Stimulated activated CD8-positive, alpha-beta memory T cell treated with anti-CD3 and anti-CD28 coated beads, Interleukin-2, amount 100 ng/mL, for 48 hours (primary cell): ENCODE measurements around the gene LRRC59.
A peak's percentile ranks its signal among the peaks of the same experiment; 100 is the strongest.
"Not testable (repeated sequence)": the region's sequence is repeated elsewhere in the genome, so short reads cannot be mapped to it uniquely, and the experiment has no call there.

ENCODE experiments used
- DNase-seq, 2 donors: peaks; one replicate each; pipeline ENCODE4 v3.0.0-alpha.2; 2020; ENCODE audit warnings: low read depth in 2 of 2

LRRC59 gene

DNA sequence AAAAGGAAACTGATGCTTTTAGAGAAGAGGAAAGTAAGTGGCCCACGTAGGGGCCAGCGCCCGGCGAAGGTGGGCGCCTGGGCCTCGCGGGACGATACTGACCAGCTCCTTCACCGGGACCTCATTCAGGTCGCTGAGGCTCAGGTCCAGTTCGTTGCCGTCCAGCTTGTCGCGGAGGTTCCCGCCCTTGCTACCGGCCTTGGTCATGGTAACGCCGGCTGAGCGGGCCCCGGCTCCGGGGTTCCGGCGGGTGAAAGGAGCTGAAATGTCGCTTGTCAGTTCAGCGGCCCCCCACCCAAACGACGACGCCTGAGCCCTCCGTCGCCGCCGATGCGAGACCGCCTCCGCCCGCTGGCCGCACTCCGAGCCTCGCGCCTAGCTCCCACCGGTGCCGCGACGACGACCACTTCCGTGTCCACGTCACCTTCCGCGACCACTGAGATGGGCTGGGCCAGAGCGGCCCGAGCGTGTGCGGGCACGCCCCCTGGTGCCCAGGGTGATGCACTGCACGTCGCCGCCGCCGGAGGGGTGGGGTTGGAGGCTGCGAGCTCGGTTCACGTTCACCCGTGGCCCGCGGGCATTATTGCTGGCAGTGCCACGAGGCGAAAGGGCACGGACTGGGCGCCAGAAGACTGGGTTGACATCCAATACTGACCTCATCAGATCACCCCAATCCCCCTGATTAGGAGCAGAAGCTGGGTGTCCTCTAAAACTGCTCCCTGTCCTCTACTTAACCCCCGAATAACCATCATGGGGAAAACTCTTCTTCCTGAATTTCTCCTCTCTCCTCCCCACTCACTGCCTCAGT, at the start of gene LRRC59:
Gene LRRC59, minus strand, starts transcription at position 413 of the 808 bp plus-strand sequence. Its CDS starts 206 bp downstream, at position 207.
- DNase-seq: peak; percentile 87 to 91

DNA sequence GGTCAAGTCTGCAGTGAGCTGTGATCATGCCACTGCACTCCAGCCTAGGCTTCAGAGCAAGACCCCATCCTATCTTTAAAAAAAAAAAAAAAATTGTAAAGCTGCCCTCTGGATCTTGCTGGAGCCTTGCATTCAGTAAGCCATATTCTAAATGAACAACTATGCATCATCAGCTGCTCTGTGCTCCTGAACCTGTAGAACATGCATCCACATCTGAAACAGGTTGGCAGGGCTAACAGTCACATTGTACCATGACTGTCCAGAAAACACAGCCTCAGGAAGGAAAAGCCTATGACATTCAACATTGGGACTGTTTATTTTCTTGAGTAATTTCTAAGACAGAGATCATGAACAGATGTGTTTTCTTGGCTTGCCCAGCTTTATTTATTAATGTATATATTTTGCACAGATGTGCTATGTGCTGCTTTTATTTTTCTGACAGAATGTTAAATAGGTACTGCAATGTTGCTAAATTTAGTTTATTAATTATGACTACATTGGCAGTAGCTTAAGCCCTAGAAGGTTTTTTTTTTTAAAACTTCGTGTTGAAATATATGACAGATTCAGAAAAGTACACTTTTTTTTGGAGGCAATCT, 48.5 kb upstream of the LRRC59 start:
- DNase-seq: no peak

DNA sequence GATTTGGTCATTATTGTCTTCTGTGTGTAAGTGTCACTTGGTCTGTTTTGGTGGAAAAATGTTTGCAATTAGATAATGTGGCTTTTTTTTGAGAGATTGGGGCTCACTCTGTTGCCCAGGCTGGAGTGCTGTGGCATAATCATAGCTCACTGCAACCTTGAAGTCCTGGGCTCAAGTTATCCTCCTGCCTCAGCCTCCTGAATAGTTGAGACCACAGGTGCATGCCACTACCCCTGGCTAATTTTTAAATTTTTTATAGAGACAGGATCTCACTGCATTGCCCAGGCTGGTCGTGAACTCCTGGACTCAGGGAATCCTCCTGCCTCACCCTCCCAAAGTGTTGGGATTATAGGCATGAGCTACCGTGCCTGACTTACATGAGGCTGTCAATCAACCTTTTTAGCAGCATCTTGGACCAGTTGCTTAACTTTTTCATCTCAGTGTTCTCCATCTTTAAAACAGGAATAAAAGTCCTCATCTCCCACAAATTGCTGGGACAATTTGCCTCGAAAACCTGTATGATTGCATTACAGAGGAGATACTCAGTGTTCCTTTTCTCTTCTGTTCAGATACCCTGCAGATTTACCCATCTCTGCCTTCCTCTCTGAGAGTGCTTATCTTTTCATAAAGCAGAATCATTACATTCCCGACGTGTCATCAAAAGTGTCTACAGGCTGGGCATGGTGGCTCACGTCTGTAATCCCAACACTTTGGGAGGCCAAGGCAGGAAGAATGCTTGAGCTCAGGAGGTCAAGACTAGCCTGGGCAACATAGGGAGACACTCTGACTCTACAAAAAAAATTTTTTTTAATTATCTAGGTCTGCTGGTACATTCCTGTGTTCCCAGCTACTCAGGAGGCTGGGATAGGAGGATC, 47.8 kb upstream of the LRRC59 start:
- DNase-seq: no peak

DNA sequence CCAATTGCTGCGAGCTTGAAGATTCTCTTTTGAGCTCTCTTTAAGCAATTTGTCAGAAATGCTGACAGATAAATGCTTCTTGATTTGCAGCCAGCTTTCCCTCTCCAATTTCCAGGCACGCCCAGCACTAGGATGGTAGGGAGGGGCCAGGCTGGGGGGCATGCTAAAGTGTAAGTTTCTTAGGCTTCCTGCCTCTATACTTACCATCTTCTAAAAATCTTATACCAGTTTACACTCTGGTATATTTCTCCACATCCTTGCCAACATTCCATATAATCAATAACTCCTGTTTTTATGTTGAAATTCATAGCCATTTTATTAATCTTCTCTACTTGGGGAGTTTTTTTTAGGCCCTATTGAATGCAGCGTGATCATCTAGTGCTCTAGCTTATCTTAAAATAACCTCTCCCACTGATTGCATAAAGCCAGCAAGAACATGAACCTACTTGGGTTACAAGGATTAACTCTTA, 46.2 kb upstream of the LRRC59 start:
- DNase-seq: no peak

DNA sequence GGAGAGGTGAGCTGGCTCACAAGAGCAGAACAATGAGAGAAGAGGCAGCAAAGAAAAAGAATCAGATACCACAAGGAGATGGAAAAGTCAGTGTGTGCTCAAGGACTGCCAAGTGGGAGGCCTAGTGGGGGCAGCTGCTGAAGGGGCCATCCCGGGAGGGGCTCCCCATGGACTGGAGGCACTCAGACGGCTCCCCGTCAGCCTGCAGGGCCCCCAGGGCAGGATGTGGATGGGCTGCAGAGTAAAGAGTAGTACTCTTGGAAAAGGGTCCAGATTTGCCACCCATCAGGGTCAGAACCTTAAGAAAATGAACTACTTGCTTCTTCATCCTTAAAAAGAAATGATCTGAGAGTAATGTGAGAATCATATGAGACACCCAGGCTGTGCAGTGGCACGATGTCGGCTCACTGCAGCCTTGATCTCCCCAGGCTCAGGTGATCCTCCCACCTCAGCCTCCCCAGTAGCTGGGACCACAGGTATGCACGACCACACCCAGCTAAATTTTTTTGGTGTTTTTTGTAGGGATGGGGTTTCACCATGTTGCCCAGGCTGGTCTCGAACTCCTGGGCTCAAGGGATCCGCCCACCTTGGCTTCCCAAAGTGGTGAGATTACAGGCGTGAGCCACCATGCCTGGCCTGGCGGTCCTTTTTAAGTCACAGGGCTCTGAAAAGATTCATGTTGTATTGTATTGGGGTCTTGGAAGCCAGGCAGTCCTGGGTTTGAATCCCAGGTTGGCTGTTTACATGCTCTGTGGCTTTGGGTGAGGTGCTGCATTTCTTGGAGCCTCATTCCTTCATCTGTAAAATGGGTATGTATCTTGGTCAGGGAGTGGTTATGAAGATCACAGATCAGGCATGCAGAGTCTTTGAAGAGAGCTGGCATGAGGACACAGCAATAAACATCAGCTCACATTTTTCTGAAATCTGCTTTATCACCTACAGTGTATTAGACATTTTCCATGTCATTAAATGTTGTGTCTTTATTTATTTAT, 43.8 kb upstream of the LRRC59 start:
- no peak for DNase-seq

DNA sequence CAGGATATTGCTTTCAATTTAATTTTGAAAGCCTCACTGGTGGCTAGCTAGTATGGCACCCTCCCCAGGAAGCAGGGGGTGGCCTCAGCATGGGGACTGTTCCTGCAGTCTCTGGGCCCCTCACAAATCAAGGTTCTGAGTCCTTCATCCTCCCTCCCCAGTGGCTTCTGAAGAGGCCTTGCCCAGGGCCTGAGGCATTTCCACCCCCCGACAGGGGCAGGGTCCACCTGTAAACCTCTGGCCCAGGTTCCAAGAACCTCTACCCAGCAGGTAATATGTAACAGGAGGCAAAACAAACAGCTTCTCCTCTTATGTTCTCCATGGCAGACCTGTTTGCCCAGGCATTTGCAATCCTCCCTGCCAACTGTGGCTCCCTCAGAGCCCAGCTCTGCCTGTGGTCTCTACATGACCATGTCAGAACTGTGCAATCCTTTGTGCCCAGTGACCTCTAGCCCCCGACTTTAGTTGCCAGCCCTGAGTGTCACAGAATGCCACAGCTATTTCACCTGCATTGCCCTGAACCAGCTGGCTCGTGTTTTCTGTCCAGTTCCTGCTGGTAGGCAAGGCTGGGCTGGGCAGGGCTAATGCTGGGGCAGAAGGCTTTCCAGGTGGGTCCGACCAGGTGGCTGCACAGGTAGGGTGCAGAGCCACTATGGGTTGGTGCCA, 43.0 kb upstream of the LRRC59 start:
- no peak for DNase-seq

DNA sequence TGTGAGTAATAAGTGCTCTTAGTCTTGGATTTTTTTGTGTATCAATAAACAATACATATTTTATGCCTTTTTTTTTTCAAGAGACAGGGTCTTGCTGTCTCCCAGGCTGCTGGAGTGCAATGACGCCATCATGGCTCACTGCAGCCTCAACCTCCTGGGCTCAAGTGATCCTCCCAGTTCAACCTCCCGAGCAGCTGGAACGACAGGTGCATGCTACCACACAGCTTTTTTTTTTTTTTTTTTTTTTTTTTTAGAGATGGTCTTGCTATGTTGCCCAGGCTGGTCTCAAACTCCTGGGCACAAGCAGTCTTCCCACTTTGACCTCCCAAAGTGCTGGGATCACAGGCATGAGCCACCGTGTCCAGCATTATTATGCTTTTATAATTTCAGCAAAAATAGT, 41.7 kb upstream of the LRRC59 start:
- no peak for DNase-seq

DNA sequence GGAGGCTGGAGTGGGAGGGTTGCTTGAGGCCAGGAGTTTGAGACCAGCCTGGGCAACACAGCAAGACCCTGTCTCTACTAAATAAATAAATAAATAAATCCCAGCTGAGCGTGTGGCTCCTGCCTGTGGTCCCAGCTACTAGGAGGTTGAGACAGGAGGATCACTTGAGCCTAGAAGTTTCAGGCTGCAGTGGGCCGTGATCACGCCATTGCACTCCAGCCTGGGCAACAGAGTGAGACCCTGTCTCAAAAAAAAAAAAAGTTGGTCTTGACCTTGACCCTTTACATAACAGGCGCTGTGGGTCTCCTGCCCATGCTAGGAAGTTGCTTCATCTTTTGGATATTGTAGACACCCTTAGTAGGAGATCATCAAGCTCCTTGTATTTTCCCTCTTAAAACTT, 40.1 kb upstream of the LRRC59 start:
- DNase-seq: no peak

DNA sequence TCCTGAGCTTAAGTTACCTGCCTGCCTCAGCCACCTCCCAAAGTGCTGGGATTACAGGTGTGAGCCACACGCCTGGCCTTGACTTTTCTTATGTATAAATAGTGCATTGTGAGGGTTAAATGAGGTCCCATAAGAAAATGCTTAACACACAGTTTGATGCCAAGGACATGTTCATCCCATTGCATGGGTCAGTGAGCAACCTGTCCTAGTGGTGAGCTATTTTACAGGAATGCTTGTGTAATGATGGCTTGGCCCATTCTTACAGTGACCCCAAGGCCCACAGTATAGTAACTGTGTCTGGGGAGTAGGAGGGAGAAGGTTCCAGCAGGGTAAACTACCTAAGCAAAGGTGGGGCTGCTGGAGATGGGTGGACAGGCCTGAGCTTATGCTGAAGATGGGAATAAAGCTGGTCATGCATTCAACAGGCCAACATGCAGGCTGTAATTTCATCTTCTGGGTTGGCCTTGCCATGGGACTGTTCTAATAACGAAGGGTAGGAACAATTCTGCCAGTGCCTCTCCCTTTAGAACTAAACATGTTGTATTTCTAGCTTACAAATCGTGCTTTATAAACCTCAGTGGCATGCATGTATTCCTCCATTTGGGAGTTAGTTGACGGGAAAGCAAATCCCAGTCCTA, 34.9 kb upstream of the LRRC59 start:
- no peak for DNase-seq

DNA sequence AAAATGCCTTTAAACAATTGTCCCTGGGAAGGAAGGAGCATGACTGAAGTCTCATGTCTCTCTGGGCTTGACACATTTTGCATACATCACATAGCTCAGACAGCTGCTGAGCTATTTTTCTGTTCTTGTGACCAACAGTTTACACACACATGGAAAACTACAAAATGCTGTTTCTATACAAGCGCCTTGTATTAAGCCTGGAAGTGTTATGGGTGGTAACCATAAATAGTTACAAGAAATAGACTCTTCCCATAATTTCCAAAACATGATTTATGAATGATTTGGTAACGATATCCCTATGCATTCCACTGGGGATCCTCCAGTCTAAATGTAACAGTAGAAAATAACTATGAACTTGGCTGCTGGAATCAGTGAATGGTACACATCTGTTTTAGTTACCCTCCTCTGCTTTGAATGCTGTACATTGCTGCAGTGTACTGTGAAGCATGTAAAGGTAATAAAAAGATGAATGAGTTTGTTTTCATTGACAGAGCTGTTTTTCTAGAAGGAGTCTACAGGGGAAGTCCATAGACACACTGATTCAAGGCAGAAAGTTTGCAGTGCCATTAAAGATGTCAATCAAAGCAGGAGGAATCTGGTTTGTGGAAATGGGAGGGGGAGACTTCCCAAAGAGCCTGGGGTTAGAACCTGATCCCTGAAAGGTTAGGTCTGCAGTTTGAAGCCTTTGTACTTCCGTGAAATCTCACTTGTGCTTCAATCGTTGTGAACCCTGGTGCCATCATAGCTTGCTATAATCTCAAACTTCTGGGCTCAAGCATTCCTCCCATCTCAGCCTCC, 33.7 kb upstream of the LRRC59 start:
- no peak for DNase-seq

DNA sequence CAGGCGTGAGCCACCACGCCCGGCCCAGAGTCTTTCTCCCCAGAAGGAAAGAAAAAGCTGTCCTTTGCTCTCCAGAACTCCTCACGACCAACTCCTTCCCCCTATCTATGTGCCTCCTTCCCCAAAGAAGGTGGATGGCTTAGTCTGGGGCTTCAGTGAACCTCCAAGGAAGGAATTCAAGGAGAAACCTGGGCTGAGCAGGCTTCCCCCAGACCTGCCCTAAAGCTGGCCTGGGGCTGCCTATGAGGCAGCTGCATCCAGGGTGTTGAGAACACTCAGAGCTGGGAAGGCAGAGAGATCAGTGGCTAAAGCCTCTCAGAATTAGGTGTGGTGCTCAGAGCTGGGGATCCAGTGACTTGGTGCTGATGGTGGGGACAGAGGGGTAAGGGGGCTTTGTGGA, 32.5 kb upstream of the LRRC59 start:
- DNase-seq: no peak

DNA sequence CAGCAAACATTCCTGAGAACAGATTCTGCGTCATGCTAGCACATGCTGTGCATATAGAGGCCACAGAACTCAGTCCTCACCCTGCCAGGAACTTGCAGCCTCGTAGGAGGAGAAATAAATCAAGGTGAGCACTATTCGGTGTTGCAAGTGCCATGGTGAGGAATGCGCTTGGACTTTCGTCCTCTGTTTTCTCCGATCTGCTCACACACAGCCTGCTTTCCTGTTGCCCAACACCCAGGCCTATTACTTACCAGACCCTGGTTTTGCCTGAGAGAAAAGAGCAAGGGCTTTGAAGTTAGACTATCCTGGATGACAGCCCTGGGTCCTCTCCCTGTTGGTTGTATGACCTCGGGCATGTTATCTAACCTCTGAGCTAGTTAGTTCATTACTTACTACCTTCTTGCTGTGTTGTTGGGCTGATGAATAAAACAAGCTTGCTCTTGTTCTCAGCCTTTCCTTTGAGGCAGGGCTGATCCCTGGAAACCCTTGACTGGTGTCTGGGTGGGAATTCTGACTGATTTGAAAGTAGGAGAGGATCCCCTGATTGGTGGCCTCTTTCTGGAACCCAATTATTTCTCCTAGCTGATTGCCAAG, 31.6 kb upstream of the LRRC59 start:
- no peak for DNase-seq

DNA sequence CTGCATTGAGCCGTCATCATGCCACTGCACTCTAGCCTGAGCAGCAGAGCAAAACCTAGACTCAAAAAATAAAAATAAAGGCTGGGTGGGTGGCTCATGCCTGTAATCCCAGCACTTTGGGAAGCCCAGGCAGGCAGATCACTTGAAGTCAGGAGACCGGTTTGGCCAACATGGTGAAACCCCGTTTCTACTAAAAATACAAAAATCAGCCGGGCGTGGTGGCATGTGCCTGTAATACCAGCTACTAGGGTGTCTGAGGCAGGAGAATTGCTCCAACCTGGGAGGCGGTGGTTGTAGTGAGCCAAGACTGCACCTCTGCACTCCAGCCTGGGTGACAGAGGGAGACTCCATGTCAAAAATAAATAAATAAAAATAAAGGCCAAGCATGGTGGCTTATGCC, 30.8 kb upstream of the LRRC59 start:
- DNase-seq: not testable (repeated sequence)

DNA sequence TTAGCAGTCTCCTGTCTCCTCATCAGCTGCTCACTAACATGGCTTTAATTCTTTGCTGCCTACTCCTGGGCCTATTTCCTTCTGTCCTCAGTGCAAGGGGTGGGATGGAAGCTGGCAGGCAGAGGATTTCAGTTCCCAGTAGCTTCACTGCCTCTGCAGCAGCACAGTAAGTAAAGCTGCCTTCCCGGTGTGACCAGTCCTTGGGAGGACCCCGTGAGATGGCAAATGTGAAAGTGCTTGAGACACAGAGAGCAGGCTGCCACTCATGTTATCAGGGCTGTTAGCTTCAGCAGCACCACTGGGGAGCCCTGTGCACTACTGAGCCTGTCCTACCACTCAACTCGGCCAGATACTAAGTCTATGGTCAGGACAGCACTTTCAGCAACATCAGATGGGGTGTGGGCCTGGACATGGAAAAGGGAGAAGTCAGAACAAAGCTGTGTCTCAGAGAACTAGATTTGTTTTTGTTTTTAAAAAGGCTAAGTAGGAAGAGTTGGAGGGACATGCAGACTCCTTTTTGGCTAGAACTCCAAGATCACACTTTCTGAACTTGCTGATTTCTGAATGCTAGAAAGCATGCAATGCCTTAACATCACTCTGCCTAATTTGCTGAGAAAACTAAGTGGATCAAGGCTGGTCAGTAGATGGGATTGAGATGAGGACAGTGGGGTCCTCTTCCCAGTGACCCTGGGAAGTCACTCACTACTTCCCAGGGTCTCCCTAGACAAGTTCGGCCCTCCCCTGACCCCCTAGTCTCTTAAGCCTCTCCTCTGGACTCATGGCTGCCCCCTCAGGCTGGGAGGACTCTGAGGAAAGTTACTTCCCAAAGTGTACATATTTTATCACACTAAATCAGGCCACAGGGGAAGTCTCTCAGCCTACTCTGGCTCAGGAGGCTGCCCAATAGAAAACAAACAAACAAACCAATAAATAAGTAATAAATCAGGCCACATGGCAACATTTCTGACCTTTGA, 29.8 kb upstream of the LRRC59 start:
- no peak for DNase-seq

DNA sequence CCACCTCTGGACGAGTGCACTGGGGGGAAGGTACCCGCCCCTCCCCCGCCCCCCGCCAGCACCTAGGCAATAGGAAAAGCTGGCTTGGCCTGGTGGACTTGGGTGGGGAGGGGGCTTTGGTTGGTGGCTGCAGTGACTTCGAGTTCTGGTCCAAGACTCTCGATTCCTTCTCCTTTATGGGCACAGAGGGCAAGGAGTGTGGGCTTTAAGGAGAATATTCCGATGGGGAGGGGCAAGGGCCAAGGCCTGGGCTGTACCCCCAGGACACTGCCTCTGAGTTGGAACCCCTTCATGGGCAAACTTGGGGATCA, 29.1 kb upstream of the LRRC59 start:
- no peak for DNase-seq

DNA sequence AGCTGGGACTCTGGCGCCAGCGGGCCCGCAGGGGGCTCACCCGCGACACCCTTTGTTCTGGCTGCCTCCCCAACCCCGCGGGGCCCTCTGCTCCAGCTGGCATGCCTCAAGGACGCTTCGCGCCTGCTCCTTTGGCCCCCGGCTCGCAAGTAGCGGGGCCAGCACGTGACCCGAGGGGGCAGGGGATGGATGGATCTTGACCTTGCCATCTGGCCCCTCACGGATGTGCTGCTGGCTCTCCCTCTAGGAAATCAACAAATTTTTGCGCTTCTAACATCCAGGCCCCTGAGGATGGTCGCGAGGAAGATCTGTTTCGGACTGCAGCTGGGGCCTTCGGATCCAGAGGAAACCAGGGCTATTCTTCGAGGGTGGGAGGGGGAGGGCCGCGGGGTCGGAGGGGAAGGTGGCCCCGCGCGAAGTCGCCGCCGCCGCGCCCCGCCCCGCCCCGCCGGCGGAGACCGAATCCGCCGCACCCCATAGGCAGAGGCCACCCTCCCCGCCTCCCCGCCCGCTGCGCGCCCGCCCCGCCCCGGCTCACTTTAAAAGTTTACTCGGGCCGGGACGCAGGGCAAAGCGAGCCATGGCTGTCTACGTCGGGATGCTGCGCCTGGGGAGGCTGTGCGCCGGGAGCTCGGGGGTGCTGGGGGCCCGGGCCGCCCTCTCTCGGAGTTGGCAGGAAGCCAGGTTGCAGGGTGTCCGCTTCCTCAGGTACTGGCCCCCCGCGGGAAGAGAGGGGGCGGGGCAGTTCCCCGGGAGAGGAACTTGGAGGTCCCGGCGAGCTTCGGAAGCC, 28.6 kb upstream of the LRRC59 start, which contains the start of gene ACSF2:
Gene ACSF2, plus strand, starts transcription at position 537 of the 790 bp plus-strand sequence. Its CDS starts 44 bp downstream, at position 581.
- peak; percentile 54 to 62 for DNase-seq
